ENCODE data around the gene TTC3.
"Not testable (repeated sequence)": the region's sequence is repeated elsewhere in the genome, so short reads cannot be mapped to it uniquely, and the experiment has no call there.

The TTC3 gene

DNA sequence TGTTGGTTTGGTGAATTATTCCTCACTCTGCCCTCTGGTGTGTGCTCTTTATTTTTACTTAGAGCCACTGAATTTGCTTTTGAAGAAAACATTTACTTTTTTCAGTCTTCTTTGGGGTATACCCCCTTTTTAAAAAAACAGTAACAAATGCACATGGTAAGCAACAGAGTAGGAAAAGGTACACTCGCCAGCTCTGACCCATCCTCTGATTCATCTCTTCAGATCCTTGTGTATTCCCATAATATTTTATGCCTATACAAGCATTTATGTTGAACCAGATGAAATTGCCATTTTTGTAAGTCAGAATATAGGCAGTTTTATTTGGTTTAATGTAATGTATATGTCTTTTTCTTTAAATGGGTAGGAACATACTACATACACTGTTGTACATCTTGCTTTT is 28.3 kb downstream of the TTC3 start:
- no peak for DNase-seq

DNA sequence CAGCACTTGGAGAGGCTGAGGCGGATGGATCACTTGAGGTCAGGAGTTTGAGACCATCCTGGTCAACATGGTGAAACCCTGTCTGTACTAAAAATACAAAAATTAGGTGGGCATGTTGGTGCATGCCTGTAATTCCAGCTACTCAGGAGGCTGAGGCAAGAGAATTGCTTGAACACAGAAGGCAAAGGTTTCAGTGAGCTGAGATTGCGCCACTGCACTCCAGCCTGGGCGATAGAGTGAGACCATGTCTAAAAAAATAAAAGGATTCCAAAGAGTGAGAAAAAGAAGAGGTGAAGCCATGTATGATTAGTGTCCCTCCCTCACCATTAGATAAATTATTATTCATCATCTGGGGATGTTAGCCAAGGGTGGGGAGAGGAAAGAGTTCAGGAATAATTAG is 29.7 kb downstream of the TTC3 start:
- not testable (repeated sequence) for DNase-seq

DNA sequence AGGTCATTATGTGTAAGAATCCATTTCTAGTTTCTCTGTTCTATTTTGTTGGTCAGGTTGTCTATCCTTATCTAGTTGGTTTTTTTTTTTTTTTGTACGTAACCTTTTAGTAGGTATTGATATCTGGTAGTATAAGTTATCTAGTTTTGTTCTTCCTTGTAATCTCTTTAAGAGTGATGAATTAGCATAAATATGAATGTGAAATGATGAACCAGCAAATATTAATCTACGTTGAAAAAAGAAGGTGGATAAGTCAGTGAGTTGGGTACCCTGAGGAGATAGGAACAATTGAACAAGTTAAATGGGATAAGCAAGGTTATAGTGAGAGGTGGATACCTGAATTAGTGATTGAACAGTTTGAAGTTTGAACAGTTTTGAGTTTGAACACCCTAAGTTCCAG is 33.9 kb downstream of the TTC3 start:
- no peak for DNase-seq

DNA sequence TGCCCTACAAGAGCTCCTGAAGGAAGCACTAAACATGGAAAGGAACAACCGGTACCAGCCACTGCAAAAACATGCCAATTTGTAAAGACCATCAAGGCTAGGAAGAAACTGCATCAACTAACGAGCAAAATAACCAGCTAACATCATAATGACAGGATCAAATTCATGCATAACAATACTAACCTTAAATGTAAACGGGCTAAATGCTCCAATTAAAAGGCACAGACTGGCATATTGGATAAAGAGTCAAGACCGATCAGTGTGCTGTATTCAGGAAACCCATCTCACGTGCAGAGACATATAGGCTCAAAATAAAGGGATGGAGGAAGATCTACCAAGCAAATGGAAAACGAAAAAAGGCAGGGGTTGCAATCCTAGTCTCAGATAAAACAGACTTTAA is 38.0 kb downstream of the TTC3 start:
- DNase-seq: not testable (repeated sequence)

DNA sequence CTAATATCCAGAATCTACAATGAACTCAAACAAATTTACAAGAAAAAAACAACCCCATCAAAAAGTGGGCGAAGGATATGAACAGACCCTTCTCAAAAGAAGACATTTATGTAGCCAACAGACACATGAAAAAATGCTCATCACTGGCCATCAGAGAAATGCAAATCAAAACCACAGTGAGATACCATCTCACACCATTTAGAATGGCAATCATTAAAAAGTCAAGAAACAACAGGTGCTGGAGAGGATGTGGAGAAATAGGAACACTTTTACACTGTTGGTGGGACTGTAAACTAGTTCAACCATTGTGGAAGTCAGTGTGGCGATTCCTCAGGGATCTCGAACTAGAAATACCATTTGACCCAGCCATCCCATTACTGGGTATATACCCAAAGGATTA is 41.2 kb downstream of the TTC3 start:
- not testable (repeated sequence) for DNase-seq

DNA sequence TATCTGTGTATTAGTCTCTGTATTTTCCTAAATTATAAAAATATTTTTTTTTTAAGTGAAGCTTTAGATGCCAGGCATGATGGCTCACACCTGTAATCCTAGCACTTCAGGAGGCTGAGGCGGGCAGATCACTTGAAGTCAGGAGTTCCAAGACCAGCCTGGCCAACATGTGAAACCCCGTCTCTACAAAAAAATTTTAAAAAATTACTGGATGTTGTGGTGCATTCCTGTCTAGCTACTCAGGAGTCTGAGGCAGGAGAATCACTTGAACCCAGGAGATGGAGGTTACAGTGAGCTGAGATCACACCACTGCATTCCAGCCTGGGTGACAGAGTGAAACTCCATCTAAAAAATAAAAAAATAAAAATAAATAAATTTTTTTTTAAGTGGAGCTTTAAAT is 43.4 kb downstream of the TTC3 start:
- not testable (repeated sequence) for DNase-seq

DNA sequence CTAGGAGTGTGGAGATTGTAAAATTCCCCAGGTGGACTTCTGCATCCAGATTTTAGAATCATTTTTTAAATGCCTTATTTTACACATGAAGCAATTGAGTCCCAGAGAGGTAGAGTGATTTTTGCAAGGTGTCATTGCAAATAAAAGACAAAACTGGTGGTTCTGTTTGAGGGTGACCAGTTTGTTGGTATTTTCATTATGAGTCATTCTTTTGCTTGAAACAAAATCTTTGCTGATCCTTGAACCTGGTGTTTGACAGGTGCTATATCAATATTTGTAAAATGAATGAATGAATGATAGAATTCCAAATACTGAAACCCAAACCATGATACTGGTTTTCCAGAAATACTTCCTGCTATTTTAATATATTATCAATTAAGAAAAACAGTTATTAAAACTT is 44.1 kb downstream of the TTC3 start:
- no peak for DNase-seq

DNA sequence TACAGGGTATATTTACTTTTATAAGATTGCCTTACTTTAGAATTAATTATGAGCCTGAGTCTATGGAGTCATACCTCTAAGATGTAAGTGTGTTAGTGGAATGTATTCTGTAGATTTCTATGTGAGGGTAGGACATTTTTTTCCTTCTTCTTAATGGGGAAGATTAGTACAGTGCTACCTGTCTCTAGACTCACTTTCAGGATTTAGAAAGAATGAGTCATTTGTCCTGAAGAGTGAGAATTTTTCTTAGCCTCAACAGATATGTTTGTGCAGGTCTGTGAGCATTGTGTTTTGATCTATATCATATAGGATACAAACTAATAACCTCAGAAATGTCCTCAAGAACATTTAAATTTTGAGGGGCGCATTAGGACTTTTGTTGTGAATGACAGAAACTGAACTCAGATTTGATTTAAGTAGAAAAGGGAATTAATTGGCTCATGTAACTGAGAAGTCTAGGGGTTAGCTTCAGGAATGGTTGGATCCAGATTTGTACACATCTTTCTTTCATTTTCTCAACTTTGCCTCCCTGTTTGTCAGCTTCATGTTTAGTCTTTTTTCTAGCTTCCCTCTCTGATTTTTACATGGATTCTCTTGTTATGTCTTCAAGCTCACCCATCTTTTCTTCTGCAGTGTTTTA is 45.3 kb downstream of the TTC3 start:
- DNase-seq: no peak

DNA sequence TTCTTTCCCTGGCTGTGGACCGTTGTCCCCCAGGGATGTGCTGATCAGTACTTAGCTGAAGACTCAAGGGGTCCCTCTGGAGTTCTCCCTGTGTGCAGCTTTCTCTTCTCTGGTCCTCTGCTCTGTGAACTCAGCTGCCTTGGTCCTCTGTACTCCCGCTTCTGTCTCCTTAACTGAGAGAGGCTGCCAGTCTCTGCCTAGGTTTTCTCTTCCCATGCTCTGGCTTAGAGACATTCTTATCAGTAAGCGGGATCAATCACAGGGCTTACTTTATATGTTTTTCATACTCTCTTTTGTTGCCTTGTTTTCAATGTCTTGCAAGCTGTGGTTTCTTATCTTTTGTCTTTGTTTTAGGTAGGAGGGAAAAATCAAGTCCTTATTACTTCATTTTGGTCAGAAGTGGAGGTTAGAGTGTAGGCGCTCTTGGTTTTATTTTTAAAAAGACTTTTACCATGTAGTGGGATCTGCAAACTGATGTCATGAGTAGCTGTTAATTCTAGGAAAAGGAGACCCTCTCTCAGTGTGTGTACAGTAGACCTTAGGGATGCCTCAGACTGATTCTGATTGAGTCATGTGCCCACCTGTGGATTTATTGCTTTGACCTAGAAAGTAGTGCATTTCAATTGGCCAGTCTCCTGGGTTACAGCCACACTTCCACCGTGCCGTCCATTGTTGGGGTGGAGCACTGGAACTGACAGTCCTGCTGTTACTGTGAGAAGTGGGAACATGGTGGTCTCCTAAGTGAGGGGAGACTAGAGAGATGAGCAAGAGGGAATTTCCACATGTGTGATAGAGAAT is 46.6 kb downstream of the TTC3 start:
- DNase-seq: peak; percentile 57

DNA sequence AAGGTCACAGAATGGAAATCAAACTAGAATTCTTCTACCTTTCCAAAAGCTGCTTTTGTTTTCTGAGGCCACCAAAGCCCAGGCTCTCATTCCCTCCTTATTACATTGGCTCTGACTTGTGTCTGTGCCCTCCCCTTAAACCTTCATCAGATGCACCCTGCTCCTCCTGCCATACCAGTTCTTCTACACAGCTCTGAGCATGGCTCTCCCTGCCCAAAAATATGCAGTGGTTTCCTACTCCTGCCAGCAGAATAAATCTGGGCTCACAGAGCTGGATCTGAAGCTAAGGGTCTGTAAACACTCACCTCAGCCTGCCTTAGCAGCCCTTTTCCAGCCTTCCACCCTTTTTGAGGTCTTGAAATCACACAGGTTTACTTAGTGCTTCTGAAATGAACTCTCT is 55.0 kb downstream of the TTC3 start:
- peak; percentile 62 for DNase-seq

DNA sequence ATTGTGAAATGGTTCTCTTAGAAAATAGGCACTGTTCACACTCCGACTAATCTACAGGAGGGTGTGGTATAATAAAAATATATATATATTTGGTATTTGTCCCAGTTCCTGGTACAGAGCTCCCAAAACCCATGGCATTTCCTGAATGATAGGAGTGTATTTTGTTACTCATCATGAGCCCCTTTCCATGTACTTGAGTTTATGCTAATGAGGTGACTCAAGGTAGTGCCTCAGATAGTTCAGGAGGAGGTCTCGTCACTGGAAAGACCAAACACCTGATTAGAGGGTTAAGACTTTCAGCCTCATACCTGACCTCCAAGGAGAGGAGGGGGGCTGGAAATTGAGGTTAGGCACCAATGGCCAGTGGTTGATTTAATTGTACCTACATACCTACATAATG is 57.9 kb downstream of the TTC3 start:
- no peak for DNase-seq

DNA sequence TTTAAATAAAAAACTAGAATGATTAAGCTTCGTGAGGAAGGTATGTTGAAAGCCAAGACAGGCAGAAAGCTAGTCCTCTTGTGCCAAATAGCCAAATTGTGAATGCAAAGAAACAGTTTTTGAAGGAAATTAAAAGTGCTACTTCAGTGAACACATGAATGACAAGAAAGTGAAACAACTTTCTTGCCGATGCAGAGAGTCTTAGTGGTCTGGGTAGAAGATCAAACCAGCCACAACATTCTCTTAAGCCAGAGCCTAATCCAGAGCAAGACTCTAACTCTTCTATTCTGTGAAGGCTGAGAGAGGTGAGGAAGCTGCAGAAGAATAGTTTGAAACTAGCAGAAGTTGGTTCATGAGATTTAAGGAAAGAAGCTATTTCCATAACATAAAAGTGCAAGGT is 63.2 kb downstream of the TTC3 start:
- no peak for DNase-seq

DNA sequence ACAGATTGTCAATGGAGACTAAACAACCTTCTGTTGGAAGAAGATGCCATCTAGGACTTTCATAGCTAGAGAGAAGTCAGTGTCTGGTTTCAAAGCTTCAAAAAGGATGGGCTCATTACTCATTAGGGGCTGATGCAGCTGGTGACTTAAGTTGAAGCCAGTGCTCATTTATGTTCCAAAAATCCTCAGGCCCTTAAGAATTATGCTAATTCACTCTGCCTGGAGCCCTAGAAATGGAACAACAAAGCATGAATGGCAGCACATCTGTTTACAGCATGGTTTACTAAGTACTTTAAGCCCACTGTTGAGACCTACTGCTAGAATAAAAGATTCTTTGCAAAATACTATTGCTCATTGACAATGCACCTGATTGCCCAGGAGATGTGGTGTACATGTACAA is 63.7 kb downstream of the TTC3 start:
- DNase-seq: no peak

DNA sequence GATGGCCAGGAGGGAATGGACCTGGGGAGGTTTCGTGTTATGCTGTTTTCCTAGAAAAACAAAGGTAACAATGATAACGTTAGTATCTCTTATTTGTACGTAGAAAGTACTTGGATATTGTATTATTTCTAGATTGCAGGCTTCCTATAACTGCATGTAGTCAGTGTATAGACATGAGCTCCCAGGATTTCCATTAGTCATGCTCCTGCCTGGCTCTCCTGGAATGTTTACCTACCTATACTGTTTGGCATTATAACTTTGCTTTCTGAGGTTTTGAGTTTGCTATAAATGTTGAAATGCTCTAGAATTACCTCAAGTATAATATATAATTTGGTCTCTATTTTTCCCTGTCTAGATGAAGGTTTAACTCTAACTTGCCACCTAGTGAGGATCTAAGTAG is 66.1 kb downstream of the TTC3 start:
- DNase-seq: no peak

DNA sequence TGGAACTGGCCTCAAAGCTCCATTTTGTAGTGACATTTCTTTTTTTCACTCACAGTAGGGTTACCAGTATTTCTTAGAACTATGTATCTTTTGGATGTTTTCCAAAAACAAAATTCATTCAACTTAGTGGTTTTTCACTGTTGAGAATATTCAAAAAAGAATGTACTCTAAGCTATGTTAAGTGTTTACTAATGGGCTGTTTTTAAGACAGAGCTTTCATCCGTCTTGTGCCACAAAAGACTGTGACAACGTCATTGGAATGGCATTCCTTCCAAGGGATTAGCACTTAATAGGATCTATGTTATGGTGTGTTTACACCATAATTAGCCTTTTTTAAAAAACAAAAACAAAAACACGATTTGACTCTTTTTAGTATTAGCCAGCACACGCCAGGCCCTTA is 66.8 kb downstream of the TTC3 start:
- DNase-seq: peak; percentile 58

DNA sequence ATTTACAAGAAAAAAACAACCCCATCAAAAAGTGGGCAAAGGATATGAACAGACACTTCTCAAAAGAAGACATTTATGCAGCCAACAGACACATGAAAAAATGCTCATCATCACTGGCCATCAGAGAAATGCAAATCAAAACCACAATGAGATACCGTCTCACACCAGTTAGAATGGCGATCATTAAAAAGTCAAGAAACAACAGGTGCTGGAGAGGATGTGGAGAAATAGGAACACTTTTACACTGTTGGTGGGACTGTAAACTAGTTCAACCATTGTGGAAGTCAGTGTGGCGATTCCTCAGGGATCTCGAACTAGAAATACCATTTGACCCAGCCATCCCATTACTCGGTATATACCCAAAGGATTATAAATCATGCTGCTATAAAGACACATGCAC is 70.3 kb downstream of the TTC3 start:
- not testable (repeated sequence) for DNase-seq

DNA sequence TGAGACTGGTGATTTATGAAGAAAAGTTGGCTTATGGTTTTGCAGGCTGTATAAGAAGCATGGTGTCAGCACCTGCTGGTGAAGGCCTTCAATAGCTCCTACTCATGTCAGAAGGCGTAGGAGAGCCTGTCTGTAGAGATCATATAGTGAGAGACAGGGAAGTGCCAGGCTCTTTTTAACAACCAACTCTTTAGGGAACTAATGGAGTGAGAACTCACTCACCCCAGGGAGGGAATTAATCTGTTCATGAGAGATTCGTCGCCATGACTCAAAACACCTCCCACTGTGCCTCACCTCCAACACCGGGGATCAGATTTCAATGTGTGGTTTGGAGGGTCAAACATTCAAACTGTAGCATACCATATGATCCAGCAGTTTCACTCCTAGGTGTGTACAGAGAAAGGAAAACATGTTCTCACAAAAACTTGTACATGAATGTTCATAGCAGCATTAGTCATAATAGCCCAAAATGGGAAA is 72.6 kb downstream of the TTC3 start:
- no peak for DNase-seq

DNA sequence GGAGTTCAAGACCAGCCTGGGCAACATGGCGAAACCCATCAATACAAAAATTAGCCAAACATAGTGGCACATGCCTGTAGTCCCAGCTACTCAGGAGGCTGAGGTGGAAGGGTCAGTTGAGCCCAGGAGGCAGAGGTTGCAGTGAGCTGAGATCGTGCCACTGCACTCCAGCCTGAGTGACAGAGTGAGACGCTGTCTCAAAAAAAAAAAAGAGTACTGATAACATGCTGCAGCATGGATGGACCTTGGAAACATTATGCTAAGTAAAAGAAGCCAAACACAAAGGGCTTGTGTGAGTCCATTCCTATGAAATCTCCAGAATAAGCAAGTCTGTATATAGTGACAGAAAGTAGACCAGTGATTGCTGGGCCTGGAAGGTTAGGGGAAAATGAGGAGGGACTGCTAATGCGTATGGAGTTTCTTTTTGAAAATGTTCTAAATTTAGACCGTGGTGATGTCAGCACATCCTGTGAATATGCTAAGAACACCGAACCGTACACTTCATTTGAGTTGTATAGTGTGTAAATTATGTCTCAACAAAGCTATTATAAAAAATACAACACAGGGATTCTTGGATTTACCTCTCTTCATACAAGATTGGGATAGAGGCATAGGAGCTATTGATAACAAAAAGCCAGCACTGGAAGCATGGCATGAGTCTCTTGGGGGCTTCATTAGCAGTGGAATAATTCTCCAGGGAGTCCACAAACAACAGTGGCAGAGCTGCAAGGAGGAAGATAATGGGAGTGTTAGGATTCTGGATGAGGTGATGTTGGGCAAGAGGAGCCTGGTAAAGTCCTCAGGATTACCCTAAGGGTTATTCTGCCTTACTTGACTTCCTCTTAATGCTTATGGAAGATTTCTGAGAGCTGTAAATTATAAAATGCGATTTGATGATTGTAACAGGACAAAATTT is 73.5 kb downstream of the TTC3 start:
- no peak for DNase-seq

DNA sequence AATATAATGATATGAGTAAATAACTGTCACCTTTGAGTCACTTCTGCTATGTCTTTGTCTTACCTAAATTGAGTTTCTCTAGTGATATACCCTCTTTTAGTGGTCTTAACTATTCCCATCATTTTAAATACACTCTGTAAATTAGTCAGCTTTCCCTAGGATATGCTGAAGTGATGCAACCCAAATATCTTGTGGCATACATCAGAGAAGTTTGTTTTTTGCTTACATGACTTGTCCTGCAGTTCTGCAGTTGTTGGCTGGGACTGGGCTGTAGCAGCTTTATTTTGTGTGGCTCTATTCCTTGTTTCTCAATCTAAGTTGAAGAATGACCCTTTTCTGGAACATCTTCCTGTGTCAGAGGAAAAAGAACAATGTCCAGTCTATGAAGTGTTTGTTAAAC is 76.4 kb downstream of the TTC3 start:
- DNase-seq: no peak

DNA sequence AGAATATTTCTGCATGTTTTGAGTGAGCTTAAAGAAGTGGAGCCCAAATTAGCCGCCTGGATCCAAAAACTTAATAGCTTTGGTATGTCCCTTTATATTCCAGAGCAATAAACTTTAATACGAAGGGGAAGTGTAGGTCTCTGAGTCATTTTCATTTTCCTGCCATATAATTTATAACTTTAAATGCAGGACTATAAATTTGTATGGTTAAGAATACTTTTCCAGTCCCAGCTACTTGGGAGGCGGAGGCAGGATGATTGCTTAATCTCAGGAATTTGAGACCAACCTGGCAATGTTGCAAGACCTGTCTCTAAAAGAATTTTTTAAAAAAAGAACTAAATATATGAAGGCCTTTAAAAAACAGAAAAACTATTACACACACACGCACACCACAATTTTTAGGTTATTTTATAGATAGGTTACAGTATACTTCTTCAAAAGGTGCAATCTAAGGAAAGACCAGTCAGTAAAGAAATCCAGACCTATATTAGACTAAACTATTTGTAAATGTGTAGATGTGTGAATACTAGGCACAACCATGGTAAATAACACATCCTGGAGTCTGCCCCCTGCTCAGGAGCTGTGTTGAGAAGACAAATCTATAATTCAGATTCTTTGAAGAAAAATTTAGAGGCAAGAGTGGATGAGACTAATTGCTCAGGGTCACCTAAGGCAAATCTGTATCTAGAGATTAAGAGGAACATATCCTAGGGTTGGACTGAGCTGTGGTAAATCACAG is 80.3 kb downstream of the TTC3 start:
- DNase-seq: no peak

DNA sequence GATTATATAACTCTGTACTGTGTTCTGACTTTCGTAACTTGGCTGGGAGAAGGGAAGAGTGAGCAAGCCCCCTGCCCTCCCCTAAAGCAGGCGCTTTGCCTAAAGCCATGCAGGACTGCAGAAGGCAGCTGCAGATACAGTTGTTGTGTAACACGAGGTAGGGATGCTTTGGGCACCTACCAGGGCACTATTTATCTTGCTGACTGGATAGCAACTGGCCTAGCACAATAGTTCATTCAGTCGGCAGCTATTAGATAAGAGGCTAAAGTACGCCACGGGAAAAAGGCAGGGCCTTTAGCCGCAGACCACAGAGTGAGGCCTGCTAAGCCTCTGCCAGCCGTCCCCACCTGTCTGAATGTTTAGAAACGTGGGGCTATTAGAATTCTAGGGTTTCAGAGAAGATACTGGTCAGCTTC is 80.9 kb downstream of the TTC3 start:
- DNase-seq: peak; percentile 79

DNA sequence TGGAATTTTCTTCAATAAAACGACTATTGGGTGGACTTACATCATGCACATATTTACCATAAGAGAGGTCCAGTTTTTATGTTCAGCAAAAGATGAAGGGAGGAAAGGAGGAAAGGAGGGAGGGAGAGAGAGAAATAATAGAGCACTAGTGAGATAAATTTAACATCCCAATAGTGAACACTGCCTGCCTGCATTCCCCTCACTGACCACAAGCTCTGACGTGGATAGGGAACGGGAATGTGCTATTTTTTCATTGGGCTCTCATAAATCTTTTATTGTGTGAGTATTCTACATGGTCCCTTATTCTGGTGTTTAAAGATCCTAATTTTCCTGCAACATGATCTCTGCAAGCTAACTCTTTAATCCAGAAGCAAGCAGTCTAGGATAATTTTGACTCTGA is 82.1 kb downstream of the TTC3 start:
- no peak for DNase-seq

DNA sequence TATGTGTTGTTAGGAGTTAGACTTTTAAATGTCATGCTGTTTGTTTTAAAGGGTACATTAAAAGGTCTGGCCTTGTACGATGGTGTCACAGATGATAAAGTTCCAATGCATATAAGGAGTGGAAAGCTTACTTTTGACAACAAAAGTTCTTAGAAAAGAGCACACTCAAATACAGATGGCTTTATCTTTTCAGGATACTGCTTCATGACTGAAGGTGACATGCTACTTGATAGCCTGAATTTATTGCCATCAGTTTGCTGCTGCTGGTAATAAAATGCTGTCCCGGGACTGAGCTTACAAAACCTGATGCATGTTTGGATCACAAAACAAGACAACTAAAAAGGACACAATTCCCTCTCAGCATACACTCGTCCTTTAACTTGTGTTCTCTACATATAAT is 84.9 kb downstream of the TTC3 start:
- DNase-seq: no peak
